H1 (cell line): ENCODE results near the gene ARCN1. TPM values are rescaled to one million over a fixed set of nuclear protein-coding genes. Genes with fewer than 3 reads are reported as not detected.

Source experiments
- CTCF ChIA-PET: fragments of 300-600 bp; sonication (Branson Sonifier 250); formaldehyde crosslinking; loops from one replicate; lab custom pipeline; 2021; ENCODE audit not compliant: partially characterized antibody; lab: Charles Lee
- POLR2A ChIA-PET: fragments of 300-600 bp; sonication (Branson Sonifier 250); formaldehyde crosslinking; loops from one replicate; lab custom pipeline; 2021; ENCODE audit warnings: inconsistent platforms; ENCODE audit not compliant: partially characterized antibody; lab: Charles Lee
- DNase-seq, 2 experiments: peaks; one replicate each; pipeline versions ENCODE4 v3.0.0 to v3.0.0-alpha.2; 2010 to 2022; ENCODE audit warnings: low spot score in 2 of 2, low read depth in 1 of 2, mixed read lengths in 1 of 2
- FAIRE-seq: peaks from 2 replicates; lab custom pipeline; 2011; peaks lifted over from hg19 to GRCh38; lab: Jason Lieb, UNC
- H2AFZ ChIP-seq: 2 replicates; pipeline ENCODE4 v1.8.1; 2012; ENCODE audit warnings: low read length, inconsistent platforms
- H2AK5ac ChIP-seq: 2 replicates; pipeline ENCODE4 v1.6.1; 2013; ENCODE audit warnings: low read depth, low read length
- H2BK120ac ChIP-seq: replicated peaks from 2 replicates; pipeline ENCODE3; 2013; ENCODE audit warnings: low read depth, low read length, inconsistent platforms
- H2BK12ac ChIP-seq: 2 replicates; pipeline ENCODE4 v1.6.1; 2013; ENCODE audit warnings: low read depth, low read length
- H2BK15ac ChIP-seq: 2 replicates; pipeline ENCODE4 v1.6.1; 2013; ENCODE audit warnings: low read length
- H2BK20ac ChIP-seq: 2 replicates; pipeline ENCODE4 v1.6.1; 2013; ENCODE audit warnings: low read length
- H2BK5ac ChIP-seq: 2 replicates; pipeline ENCODE4 v1.6.1; 2013; ENCODE audit warnings: low read depth, low read length
- H3K14ac ChIP-seq: 2 replicates; pipeline ENCODE4 v1.6.1; 2013; ENCODE audit warnings: inconsistent platforms; ENCODE audit not compliant: insufficient read length
- H3K18ac ChIP-seq: 2 replicates; pipeline ENCODE4 v1.6.1; 2013; ENCODE audit warnings: low read length; ENCODE audit errors: extremely low read depth
- H3K23ac ChIP-seq: 2 replicates; pipeline ENCODE4 v1.6.1; 2013; ENCODE audit warnings: inconsistent platforms; ENCODE audit not compliant: insufficient read length
- H3K23me2 ChIP-seq: 2 replicates; pipeline ENCODE4 v1.6.1; 2013; ENCODE audit warnings: low read depth, low read length
- H3K27ac ChIP-seq: 2 replicates; pipeline ENCODE4 v1.6.1; 2011; ENCODE audit warnings: low read depth, low read length, inconsistent platforms
- H3K27me3 ChIP-seq, 4 experiments: replicated peaks in 1 of 4; 1 replicate in 1 of 4; 2 replicates in 3 of 4; pipeline versions ENCODE4 v1.6.1 to v1.8.1; 2011 to 2013; ENCODE audit warnings: low read length in 3 of 4, mild to moderate bottlenecking in 3 of 4, inconsistent platforms in 2 of 4, mixed read lengths in 2 of 4, moderate library complexity in 1 of 4; ENCODE audit not compliant: control insufficient read depth in 3 of 4, insufficient read depth in 3 of 4; ENCODE audit errors: extremely low read depth in 1 of 4
- H3K36me3 ChIP-seq, 4 experiments: 2 replicates each; pipeline versions ENCODE4 v1.6.1 to v1.8.1; 2011 to 2013; ENCODE audit warnings: mild to moderate bottlenecking in 4 of 4, low read length in 3 of 4, moderate library complexity in 2 of 4, control low read depth in 1 of 4, inconsistent platforms in 1 of 4; ENCODE audit not compliant: insufficient read depth in 4 of 4, control insufficient read depth in 2 of 4
- H3K4ac ChIP-seq: replicated peaks from 2 replicates; pipeline ENCODE3; 2013; ENCODE audit warnings: low read length, low read depth, mixed read lengths, inconsistent platforms; ENCODE audit not compliant: insufficient read length
- H3K4me1 ChIP-seq, 4 experiments: replicated peaks in 1 of 4; 1 replicate in 1 of 4; 2 replicates in 3 of 4; pipeline versions ENCODE4 v1.6.1 to v1.8.1; 2011 to 2013; ENCODE audit warnings: low read length in 3 of 4, inconsistent platforms in 2 of 4, mixed read lengths in 1 of 4; ENCODE audit not compliant: insufficient read depth in 4 of 4, control insufficient read depth in 3 of 4
- H3K4me2 ChIP-seq, 2 experiments: 2 replicates each; pipeline versions ENCODE4 v1.6.1 to v1.8.1; 2011 to 2013; ENCODE audit warnings: low read depth in 2 of 2, low read length in 2 of 2, control low read depth in 1 of 2, inconsistent platforms in 1 of 2, mild to moderate bottlenecking in 1 of 2; ENCODE audit not compliant: insufficient read depth in 1 of 2
- H3K4me3 ChIP-seq, 4 experiments: fragments of 200-600, 300-600 bp in 1 of 4; sonication (generic), shearing (Covaris generic), sonication (Bioruptor Twin) in 1 of 4; 2 replicates each; pipeline versions ENCODE4 v1.5.1 to v1.8.1; 2011 to 2016; ENCODE audit warnings: low read length in 4 of 4, low read depth in 3 of 4, control low read depth in 2 of 4, inconsistent platforms in 2 of 4, mild to moderate bottlenecking in 2 of 4, mixed read lengths in 1 of 4, moderate library complexity in 1 of 4; ENCODE audit not compliant: insufficient read depth in 2 of 4; ENCODE audit errors: extremely low read depth in 1 of 4
- H3K56ac ChIP-seq: replicated peaks from 2 replicates; pipeline ENCODE3; 2013; ENCODE audit warnings: low read depth, mild to moderate bottlenecking, mixed read lengths, low read length, inconsistent platforms; ENCODE audit not compliant: insufficient read length
- H3K79me1 ChIP-seq: 2 replicates; pipeline ENCODE4 v1.6.1; 2013; ENCODE audit warnings: low read depth, low read length, control low read depth
- H3K79me2 ChIP-seq, 2 experiments: 2 replicates each; pipeline versions ENCODE4 v1.6.1 to v1.8.1; 2012 to 2013; ENCODE audit warnings: low read length in 2 of 2, mild to moderate bottlenecking in 2 of 2, inconsistent platforms in 1 of 2; ENCODE audit not compliant: insufficient read depth in 2 of 2, control insufficient read depth in 1 of 2
- H3K9ac ChIP-seq, 4 experiments: replicated peaks in 1 of 4; 1 replicate in 1 of 4; 2 replicates in 3 of 4; pipeline versions ENCODE4 v1.6.1 to v1.8.1; 2011 to 2013; ENCODE audit warnings: low read depth in 3 of 4, low read length in 3 of 4, control low read depth in 2 of 4, mild to moderate bottlenecking in 2 of 4, moderate library complexity in 2 of 4, inconsistent platforms in 1 of 4; ENCODE audit errors: extremely low read depth in 1 of 4
- H3K9me3 ChIP-seq, 2 experiments: 2 replicates each; pipeline versions ENCODE4 v1.6.1 to v1.8.1; 2012 to 2013; ENCODE audit warnings: mild to moderate bottlenecking in 2 of 2, moderate library complexity in 2 of 2, control low read depth in 1 of 2, inconsistent platforms in 1 of 2, low read depth in 1 of 2, low read length in 1 of 2, mixed read lengths in 1 of 2; ENCODE audit not compliant: insufficient read depth in 2 of 2
- H4K20me1 ChIP-seq, 2 experiments: replicated peaks in 1 of 2; 2 replicates each; pipeline versions ENCODE3 to v1.8.1; 2011 to 2013; ENCODE audit warnings: inconsistent platforms in 2 of 2, low read length in 2 of 2, mild to moderate bottlenecking in 1 of 2; ENCODE audit not compliant: insufficient read depth in 2 of 2, control insufficient read depth in 1 of 2
- H4K5ac ChIP-seq: 2 replicates; pipeline ENCODE4 v1.6.1; 2013; ENCODE audit warnings: low read length, low read depth, mixed read lengths, inconsistent platforms; ENCODE audit not compliant: insufficient read length
- H4K8ac ChIP-seq: 2 replicates; pipeline ENCODE4 v1.8.0; 2013; ENCODE audit warnings: mild to moderate bottlenecking, moderate library complexity, low read length, inconsistent platforms; ENCODE audit not compliant: insufficient read depth; ENCODE audit errors: extremely low read depth
- H4K91ac ChIP-seq: replicated peaks from 2 replicates; pipeline ENCODE3; 2013; ENCODE audit warnings: low read length, mixed read lengths, inconsistent platforms; ENCODE audit not compliant: insufficient read length
- FOSL1 ChIP-seq: IDR thresholded peaks from 2 replicates; pipeline ENCODE4 v1.6.1; 2011; ENCODE audit warnings: mild to moderate bottlenecking, low read depth, low read length, moderate library complexity; ENCODE audit not compliant: insufficient read depth
- MAFK ChIP-seq: IDR thresholded peaks from 2 replicates; pipeline ENCODE4 v1.6.1; 2012; ENCODE audit warnings: low read depth, mild to moderate bottlenecking, improper control_type of control experiment, low read length
- RNF2 ChIP-seq: fragments of 200-900, 300-1000 bp; sonication (generic); IDR thresholded peaks from 2 replicates; pipeline ENCODE4 v1.7.1; 2016; ENCODE audit warnings: borderline replicate concordance, low read depth, mild to moderate bottlenecking, antibody characterized with exemption, low read length; ENCODE audit not compliant: poor library complexity, severe bottlenecking; ENCODE audit errors: missing control alignments
- SP1 ChIP-seq: IDR thresholded peaks from 2 replicates; pipeline ENCODE4 v1.6.1; 2011; ENCODE audit warnings: low read depth, low read length
- SUZ12 ChIP-seq: fragments of 200-600 bp; sonication (generic); IDR thresholded peaks from 2 replicates; pipeline ENCODE4 v1.6.1; 2012; ENCODE audit warnings: mild to moderate bottlenecking, inconsistent platforms, low read length, moderate library complexity, mixed read lengths
- TAF1 ChIP-seq: IDR thresholded peaks from 2 replicates; pipeline ENCODE4 v1.6.1; 2011; ENCODE audit warnings: mild to moderate bottlenecking, low read depth, low read length
- WGBS, 2 experiments: shearing (Covaris generic) in 1 of 2; methylation state at CpG; one replicate each; pipeline versions ENCODE4 v1.1.6 to v1.1.7; 2013 to 2015; ENCODE audit warnings: low lambda C conversion rate in 2 of 2, mixed read lengths in 2 of 2, inconsistent platforms in 1 of 2, low coverage in 1 of 2, missing lambda C conversion rate in 1 of 2; ENCODE audit not compliant: insufficient replicate concordance in 2 of 2, insufficient coverage in 1 of 2, insufficient read length in 1 of 2; ENCODE audit errors: extremely low coverage in 1 of 2, missing lambda C conversion rate in 1 of 2; 5-methylcytosine and 5-hydroxymethylcytosine counted together
- polyA plus RNA-seq, 7 experiments: library from polyadenylated mRNA; depleted of rRNA in 3 of 7; stranded (reverse) in 5 of 7; unstranded in 2 of 7; fragments of >200 nt in 5 of 7; fragments of 200-250 nt in 2 of 7; gene quantifications; 1 replicate in 5 of 7; 2 replicates in 1 of 7; 4 replicates in 1 of 7; pipeline versions ENCODE4 v1.2.1 to v1.2.3, GENCODE V29; 2011 to 2013; ENCODE audit warnings: missing spikeins in 2 of 7, mixed read lengths in 2 of 7
- total RNA-seq: library from RNA; stranded (reverse); fragmentation: NEBNext Ultra II Directional; extraction: Animal tissue kit (Norgen Biotek cat#: 25700); gene quantifications from 2 replicates; pipeline ENCODE4 v1.2.1, GENCODE V29; 2021
- TF ChIP-seq, protein P1 (sequence below): IDR thresholded peaks from 2 replicates; pipeline ENCODE4 v1.6.1; 2011; ENCODE audit warnings: low read depth, mild to moderate bottlenecking, low read length; ENCODE audit not compliant: insufficient read depth

Gene ARCN1
- total and polyA plus RNA-seq, 2 of the 8 experiments (the other 6 are each of a cell fraction or from before 2014, with no cell fraction given): 132 to 146 TPM

DNA sequence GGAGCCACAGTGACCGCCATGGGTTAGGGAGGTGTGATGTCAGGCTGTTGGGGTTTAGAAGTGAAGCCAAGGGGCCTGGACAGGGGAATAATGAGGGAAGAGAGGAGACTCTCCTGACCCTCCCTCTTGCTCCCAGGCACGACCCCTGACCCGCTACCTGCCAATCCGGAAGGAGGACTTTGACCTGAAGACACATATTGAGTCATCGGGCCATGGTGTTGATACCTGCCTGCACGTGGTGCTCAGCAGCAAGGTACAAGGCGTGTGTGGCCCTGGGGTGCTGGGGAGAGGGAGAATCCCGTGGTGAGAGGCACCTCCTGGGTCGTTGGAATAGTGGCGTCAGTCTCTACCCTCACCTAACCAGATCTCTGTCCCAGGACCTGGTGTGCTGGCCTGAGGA lies 77.7 kb downstream of the ARCN1 start:
- H3K36me3 ChIP-seq: peaks cover 21 to 68% (median 46%) of the 10 kb centered on the region in 4 experiments; a peak in 7 of 8 replicates
- no peaks in the 10 kb centered on the region; the same call in 1 of the 2 replicates for H3K79me1 ChIP-seq
- ChIA-PET POLR2A (interaction anchor here (7.7 to 16.1 kb wide), 2 partner anchors 10 to 15 kb away, joined by 71 to 271 read pairs; no protein-coding TSS in a partner anchor), CTCF (interaction anchor here (0.6 to 2.5 kb wide), 4 partner anchors 10 to 38 kb away, joined by 3 to 9 read pairs (median 4); no protein-coding TSS in a partner anchor)
- no peaks in the 10 kb centered on the region for H3K9me3 ChIP-seq
- H4K20me1 ChIP-seq: peaks cover 0 to 7% of the 10 kb centered on the region in 2 experiments
- H2AFZ ChIP-seq: no peak overlapping the region
- no peak for DNase-seq
- H3K27ac ChIP-seq: no peak overlapping the region
- TF ChIP-seq MAFK: no peak
- TF ChIP-seq FOSL1: no peak
- no peak for TF ChIP-seq RNF2
- TF ChIP-seq SUZ12: no peak
- TF ChIP-seq TAF1: no peak
- TF ChIP-seq SP1: no peak
- TF ChIP-seq, protein P1, sequence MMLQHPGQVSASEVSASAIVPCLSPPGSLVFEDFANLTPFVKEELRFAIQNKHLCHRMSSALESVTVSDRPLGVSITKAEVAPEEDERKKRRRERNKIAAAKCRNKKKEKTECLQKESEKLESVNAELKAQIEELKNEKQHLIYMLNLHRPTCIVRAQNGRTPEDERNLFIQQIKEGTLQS: no peak
- no peak overlapping the region for H2BK12ac ChIP-seq
- no peak overlapping the region for H4K5ac ChIP-seq
- no peak overlapping the region for H3K9ac ChIP-seq
- no peak overlapping the region for H3K4me2 ChIP-seq
- H2AK5ac ChIP-seq: no peak overlapping the region
- no peak for FAIRE-seq
- no peaks in the 10 kb centered on the region for H3K4me1 ChIP-seq
- 95% methylated on average over 10 of the region's 10 CpGs; no CpG with 5 or more reads in 1 of the 2 experiments for WGBS, 2 experiments
- H3K4me3 ChIP-seq: no peak overlapping the region
- H2BK5ac ChIP-seq: no peak overlapping the region
- no peak overlapping the region for H2BK15ac ChIP-seq
- H3K27me3 ChIP-seq: no peaks in the 10 kb centered on the region
- no peak overlapping the region for H3K4ac ChIP-seq
- no peak overlapping the region for H2BK20ac ChIP-seq
- no peak overlapping the region for H3K14ac ChIP-seq
- H3K56ac ChIP-seq: no peak overlapping the region
- H4K8ac ChIP-seq: no peak overlapping the region
- H2BK120ac ChIP-seq: no peak overlapping the region
- H3K18ac ChIP-seq: no peak overlapping the region
- no peaks in the 10 kb centered on the region for H3K23me2 ChIP-seq
- no peak overlapping the region for H4K91ac ChIP-seq
- H3K23ac ChIP-seq: no peak overlapping the region
- no peaks in the 10 kb centered on the region for H3K79me2 ChIP-seq
